HG02885 (cell line): ENCODE results near the gene CDH5.

Experiments
- ATAC-seq: cut with Tn5 transposase; IDR thresholded peaks from one replicate; pipeline ENCODE4 v1.9.1; 2021; ENCODE audit warnings: mild to moderate bottlenecking; ENCODE audit not compliant: unreplicated experiment, poor library complexity

The CDH5 gene

GRCh38 chr16:66372078-66372897 lies 5.8 kb downstream of the CDH5 start:
- ATAC-seq, result no peak

- no peak for ATAC-seq
Measured at GRCh38 chr16:66372898-66373155, 6.3 kb downstream of the CDH5 start.

GRCh38 chr16:66373667-66374066 lies 7.2 kb downstream of the CDH5 start:
- no peak for ATAC-seq

GRCh38 chr16:66374176-66374575 lies 7.7 kb downstream of the CDH5 start:
- no peak for ATAC-seq

GRCh38 chr16:66375451-66375850 lies 9.0 kb downstream of the CDH5 start:
- no peak for ATAC-seq

GRCh38 chr16:66376114-66376513 lies 9.6 kb downstream of the CDH5 start:
- ATAC-seq, result no peak

GRCh38 chr16:66376577-66377305 lies 10.2 kb downstream of the CDH5 start:
- no peak for ATAC-seq

GRCh38 chr16:66377324-66377723 lies 10.8 kb downstream of the CDH5 start:
- ATAC-seq, result no peak

- no peak for ATAC-seq
Measured at GRCh38 chr16:66378741-66379570, 12.5 kb downstream of the CDH5 start.

- no peak for ATAC-seq
Measured at GRCh38 chr16:66379571-66379941, 13.1 kb downstream of the CDH5 start.

- no peak for ATAC-seq
Measured at GRCh38 chr16:66380421-66380820, 13.9 kb downstream of the CDH5 start.

- no peak for ATAC-seq
Measured at GRCh38 chr16:66381585-66382170, 15.2 kb downstream of the CDH5 start.

- no peak for ATAC-seq
Measured at GRCh38 chr16:66382171-66382965, 15.9 kb downstream of the CDH5 start.

- no peak for ATAC-seq
Measured at GRCh38 chr16:66382966-66383299, 16.4 kb downstream of the CDH5 start.

- ATAC-seq, result no peak
Measured at GRCh38 chr16:66383551-66383950, 17.1 kb downstream of the CDH5 start.

GRCh38 chr16:66385415-66385814 lies 18.9 kb downstream of the CDH5 start:
- ATAC-seq, result no peak

GRCh38 chr16:66386629-66387622 lies 20.4 kb downstream of the CDH5 start:
- no peak for ATAC-seq

- ATAC-seq, result no peak
Measured at GRCh38 chr16:66387817-66388332, 21.4 kb downstream of the CDH5 start.
